GM21737 (cell line): ENCODE measurements around the gene ZNF165.
"Not testable (repeated sequence)": the region's sequence is repeated elsewhere in the genome, so short reads cannot be mapped to it uniquely, and the experiment has no call there.

Source experiments
- ATAC-seq: cut with Tn5 transposase; IDR thresholded peaks from one replicate; pipeline ENCODE4 v1.9.1; 2021; ENCODE audit warnings: mild to moderate bottlenecking, moderate library complexity; ENCODE audit not compliant: unreplicated experiment

Gene ZNF165

DNA sequence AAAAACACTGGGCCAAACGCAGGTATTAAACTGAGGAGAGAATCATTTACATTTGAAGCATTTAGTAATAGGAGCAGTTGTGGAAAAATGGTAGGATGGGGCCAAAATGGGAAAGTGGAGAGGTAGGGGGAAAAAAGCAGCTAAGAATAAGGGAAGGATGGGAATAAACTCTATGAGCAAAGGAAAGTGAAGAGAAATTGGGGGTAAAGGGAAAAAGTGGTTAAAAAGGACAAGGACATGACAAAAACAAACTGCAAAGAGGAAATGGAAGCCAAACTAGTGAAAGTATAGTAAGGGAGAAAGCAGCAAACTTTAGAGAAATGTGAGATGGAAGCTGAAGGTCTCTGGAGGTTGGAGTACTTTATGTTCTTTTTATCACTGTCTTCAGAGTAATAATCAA, 37.8 kb downstream of the ZNF165 start:
- ATAC-seq: no peak

GRCh38 chr6:28121876-28122275, 41.5 kb downstream of the ZNF165 start:
- no peak for ATAC-seq

DNA sequence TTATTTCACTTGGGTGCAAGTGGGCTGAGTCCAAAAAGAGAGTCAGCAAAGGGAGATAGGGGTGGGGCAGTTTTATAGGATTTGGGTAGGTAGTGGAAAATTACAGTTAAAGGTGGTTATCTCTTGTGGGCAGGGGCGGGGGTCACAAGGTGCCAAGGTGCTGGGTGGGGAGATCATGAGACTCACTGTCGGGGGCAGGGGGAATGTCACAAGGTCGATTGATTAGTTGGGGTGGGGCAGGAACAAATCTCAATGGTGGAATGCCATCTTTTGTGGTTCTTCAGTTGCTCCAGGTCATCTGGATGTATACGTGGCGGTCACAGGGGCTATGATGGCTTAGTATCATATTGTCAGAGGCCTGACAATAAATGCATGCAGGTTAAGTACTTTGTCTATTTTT, 41.9 kb downstream of the ZNF165 start:
- ATAC-seq: not testable (repeated sequence)

DNA sequence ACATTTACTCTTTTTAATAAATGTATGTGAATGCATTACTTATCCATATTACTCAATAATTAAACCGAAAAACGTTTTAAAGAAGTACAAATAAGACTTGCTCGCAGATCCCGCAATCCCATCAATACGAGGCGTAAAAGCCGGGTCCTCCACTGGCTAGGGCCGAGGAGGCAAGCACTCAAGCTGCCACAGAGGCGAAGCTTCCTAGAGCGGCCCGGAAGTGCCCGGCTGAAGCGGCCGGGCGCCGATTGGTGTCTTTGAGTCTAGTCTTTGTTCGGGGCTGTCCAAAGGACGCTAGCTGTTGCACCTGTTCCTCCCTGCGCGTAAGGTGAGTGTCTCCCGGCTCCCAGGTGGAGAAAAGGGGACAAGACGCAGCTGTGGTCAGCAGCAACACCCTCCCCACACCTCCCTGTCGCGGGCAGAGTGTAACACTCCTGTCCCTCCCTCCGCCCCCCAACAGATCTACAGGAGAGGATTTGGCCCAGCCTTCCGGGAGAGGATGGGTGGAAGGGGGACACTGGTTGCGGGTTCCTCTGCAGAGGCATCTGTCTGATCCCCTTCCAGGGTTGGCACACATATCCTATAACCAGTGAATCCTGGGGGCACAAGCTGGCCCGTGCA, 44.1 kb downstream of the ZNF165 start, which contains the start of gene ZSCAN16:
ZSCAN16 (plus strand) TSS at position 260 of the 621 bp plus-strand sequence. CDS start 835 bp downstream, outside the sequence.
- ATAC-seq: peak; percentile 96

GRCh38 chr6:28124971-28125353, 44.6 kb downstream of the ZNF165 start:
- ATAC-seq: peak; percentile 4

DNA sequence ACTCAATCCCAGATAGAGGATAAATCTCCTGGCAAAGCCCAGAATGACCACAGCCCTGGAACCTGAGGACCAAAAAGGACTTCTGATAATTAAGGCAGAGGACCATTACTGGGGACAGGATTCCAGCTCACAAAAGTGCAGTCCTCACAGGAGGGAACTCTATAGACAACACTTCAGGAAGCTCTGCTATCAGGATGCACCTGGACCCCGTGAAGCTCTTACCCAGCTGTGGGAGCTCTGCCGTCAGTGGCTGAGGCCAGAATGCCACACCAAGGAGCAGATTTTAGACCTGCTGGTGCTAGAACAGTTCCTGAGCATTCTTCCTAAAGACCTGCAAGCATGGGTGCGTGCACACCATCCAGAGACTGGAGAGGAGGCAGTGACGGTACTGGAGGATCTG, 45.0 kb downstream of the ZNF165 start:
- no peak for ATAC-seq

- ATAC-seq: no peak
Observed at GRCh38 chr6:28134015-28134414, 53.6 kb downstream of the ZNF165 start.

- no peak for ATAC-seq
Observed at GRCh38 chr6:28134716-28135115, 54.3 kb downstream of the ZNF165 start.

DNA sequence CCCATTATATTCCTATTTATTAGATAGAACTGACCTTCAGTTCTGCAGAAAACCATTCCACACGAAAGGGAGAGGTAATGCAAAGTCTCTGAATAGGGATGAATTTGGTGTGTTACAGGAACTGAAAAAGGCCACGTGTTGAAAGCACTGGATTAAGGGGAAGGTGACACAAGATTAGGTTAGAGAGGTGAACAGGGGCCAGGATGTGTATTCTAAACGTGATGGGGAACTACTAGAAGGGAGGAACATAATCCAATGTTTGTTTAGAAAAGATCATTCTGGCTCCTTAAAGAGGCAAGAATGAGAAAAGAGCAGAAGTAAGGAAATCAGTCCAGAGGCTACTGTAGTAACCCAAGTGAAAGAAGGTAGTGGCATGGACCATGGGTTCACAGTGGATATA, 55.0 kb downstream of the ZNF165 start:
- no peak for ATAC-seq

DNA sequence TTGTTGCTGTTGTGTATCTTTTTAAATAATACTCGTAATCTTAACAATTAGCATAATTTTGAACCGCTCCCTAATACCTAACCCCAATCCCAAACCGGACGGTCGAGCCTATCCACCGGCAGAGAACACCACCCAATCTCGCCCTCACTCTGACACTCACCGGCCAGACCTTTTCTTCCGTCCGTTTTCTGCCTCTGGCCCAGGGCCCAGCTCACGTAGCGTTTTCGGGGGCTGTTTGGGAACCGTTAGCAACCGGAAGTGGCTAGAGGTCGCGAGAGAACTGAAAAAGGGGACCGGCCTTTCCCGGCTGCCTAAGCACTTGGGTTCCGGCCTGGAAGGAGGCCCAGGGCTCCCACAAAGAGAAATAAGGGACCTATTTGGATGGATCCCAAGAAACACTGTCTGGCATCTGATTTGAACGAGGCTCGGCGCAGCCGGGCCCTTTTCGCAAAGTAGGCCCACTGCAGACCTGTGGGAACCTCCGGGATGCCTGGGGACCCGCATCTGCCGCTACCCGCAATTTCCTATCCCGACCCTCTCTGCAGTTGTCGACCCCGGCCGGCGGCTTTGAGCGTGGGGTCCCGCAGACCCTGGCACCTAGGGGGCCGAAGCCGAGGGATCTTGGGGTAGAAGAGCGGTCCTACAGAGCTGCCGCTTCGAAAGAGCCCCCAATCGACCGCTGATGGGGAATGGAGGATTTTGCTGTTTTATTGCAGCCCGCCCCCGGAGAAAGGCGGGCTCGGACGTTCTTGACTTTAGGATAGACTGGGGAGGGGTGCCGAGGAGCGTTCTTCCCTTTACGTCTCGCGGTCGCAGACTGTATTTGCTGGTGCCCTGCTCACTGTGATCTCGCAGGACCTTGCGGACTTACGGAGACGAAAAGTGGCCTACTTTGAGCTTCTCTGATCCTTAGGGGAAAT, 56.5 kb downstream of the ZNF165 start:
- peak; percentile 66 for ATAC-seq

DNA sequence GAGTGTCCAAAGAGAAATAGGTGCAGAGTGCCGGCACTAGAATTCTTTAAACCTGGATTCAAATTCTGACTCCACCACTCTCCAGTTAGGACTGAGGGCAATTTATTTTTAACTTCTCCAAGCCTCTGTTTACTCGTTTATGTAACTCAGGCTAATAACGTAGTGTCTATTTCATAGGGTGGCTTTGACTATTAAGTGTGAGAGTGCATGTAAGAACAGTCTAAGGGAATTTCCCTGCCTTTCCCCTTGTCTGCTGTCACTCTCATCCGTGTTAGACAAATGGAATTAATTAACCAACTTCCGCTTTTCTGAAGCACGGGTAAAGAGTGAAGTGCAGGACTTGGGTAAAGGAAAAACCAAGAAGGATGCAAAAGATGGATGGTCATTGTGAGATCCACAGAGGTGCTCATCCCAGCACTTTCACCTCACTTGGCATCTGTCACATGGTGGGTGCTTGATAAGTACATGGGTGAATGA, 57.2 kb downstream of the ZNF165 start:
- no peak for ATAC-seq
